GM18526 (cell line): ENCODE results near the gene CNTNAP3.
"Not testable (repeated sequence)": the region's sequence is repeated elsewhere in the genome, so short reads cannot be mapped to it uniquely, and the experiment has no call there.

Experiments used
- POLR2A ChIP-seq: IDR thresholded peaks from 3 replicates; pipeline ENCODE4 v1.6.1; 2011; ENCODE audit not compliant: insufficient read length; ENCODE audit errors: extremely low read depth

CNTNAP3 gene

DNA sequence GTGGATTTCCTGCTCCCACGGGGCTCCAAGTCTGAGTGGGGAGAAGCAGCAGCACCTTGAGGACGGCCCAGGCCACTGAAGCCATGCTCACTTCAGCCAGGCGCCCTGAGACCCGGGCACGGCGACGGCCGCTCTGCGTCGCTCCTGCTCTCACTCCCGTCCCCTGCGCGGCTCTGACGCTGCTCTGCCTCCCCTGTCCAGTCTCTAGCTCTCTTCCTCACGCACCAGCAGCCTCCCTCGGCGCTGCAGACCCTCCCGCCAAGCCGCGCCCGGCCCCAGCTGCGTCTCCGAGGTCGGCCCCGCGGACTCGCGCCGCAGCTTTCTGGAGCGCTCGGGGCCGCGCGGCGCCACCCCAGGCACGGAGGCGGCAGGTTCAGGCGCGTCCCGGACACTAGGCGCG lies at the start of gene CNTNAP3:
TSS of gene CNTNAP3 (minus strand) at position 188 of the 400 bp plus-strand sequence. CDS start at position 85, 103 bp downstream.
- not testable (repeated sequence) for TF ChIP-seq POLR2A

DNA sequence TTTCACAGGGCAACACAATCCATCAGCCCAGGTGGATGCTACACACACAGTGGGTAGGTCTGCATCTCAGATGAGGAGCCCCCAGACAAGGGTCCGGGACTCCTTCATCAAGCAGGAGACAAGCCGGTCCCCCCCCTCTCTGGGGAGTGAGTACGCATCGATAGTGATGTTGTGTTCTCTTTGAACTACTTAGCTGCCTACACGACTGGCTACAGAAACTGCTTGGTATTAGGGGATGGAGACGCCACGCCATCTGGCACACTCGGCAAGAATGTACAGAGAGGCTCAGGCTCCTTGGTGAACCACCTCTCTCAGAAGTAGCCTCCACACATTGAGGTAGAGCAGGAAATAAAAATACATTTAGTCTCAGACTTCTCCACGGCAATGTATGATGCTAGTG lies 179.8 kb downstream of the CNTNAP3 start:
- TF ChIP-seq POLR2A: no peak
